NCI-H1092 treated with DMSO at 0.1 percent for 48 hours (cell line): Measurements from ENCODE around the gene AGTRAP.
A peak's percentile ranks its signal among the peaks of the same experiment; 100 is the strongest.

Experiments used
- DNase-seq: peaks from one replicate; lab custom pipeline; 2025; lab: John Stamatoyannopoulos, UW

Gene AGTRAP

DNA sequence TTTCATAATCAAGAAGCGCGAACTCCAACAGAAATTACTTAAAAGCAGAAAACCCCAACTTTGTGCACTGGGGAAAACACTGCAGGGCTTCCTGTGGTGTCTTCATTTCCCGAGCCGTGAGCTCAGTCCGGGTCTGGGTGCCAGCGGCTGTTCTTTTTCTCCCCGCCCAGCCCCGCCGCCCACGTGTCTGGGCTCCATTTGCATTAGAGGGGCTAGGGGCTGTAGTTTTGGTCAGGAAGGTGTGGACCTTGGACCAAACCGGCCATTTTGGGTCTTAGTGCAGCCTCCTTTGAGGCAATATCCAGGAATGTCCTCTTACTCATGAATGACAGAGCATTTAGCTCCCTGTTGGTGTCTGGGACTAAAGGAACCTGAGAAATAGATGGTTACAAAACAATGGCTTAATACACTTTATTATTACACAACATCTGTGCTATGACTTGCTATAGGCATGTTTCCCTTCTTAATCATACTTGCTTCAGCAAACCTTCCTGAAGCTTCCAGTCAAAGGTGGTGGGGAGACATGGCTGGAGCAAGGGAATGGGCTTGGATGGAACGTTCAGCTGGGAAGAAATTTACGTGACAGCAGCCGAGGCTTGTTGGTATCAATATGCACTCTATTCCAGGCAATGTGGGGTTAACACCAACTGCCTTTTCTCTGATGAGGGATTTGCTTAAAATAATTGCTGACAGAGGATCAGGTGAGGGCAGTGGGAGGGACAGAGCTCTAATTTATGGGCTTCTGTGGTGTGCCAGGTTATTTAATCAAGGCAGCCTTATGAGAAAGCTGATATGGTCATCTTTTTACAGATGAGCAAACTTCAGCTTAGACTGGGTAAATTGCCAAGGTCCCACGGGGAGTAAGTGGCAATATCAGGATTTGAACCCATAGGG, 1.1 kb downstream of the AGTRAP start:
- DNase-seq = peak; percentile 22

DNA sequence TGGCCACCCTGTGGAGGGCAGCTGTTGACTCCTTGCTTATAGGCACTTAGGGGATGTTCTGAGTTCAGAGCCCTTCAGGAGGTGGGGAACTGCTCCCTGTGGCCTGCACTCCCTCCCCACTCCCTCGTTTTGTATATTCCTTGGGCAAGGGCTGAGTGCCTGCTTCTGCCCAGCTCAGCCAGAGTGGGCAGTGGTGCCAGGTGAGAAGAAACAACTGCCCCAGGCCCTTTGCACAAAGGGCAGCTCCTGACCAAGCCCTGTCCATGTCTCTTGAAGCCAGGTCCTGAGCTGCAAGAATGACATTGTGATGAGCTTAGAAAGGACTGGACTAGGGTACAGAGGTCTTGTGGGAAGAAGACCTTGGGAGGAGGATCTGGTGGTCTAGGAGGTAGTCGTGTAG, 2.2 kb downstream of the AGTRAP start:
- DNase-seq = no peak

DNA sequence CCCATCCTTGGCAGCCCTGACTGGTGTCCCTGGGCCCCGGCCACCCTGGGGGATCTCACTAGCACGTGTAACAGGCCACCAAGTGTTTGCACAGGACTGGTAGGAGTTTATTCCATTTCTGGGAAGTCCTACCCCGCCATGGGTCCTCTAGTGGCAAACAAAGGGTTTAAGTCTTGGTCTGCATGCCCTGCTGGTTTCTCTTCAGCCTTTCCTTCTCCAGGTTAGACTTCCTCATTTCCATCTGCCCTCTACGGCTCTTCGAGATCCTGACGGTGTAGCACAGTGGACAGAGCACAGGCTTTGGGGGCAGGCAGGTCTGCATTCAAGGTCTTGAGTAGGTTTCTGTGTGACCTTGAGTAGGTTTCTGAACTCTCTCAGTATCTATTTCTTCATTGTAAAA, 2.8 kb downstream of the AGTRAP start:
- no peak for DNase-seq

DNA sequence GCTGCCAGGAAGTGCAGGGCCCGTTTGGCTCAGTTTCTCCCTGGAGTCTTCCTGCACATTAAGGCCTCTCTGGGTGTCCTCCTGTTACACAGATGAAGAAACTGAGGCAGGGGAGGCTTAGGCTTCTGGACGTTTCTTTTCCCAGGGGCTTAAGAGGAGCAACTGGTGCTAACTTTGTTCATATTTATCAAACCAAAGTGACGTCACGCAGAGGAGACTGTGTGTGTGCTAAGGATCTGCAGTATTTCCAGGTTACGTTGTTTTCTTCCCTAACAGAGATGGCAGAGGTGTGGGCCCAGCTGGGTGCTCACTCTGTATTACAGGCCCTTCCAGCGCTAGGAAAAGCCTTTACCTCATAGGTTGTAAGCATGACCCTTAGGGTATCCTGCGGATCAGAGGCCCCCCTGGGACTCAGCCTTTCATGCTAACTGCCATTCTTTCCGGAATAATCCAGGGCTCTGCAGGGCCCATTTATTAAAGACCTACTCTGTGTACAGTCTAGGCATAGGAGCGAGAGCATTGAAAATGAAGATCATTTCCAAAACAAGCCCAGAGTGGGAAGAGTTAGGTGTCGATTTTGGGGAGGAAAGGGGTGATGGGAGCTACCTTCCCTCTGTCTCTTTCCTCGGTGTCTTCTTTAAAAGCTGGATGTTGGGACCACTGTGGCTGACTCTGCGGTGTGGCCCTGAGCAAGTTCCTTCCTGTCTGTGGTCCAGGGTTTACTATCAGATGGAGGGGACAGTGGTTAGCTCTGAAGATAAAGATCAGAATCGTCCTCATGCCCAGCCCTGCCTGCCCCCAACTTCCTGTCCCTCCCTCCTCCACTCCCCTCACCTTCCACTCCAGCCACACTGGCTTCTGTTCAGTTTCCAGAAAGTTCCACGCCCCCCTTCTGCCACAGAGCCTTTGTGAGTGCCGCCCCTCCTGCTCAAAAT, 4.6 kb downstream of the AGTRAP start:
- no peak for DNase-seq

DNA sequence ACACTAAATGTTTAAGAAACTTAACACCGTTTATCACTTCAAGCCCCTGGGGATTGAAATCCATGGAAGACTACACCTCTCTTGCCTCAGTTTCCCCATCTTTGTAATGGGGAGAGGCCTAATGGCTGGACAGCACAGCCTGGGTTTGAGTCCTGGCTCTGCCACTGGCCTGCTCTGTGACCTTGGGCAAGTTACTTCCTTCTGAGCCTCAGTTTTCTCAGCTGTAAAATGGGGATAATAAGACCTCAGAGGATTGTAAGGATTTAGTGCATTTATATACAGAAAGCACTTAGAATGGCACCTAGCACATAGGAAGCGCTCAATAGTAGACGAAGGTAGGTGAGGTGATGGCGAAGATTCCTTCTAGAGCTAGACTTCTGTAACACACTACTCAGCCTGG, 5.5 kb downstream of the AGTRAP start:
- no peak for DNase-seq

DNA sequence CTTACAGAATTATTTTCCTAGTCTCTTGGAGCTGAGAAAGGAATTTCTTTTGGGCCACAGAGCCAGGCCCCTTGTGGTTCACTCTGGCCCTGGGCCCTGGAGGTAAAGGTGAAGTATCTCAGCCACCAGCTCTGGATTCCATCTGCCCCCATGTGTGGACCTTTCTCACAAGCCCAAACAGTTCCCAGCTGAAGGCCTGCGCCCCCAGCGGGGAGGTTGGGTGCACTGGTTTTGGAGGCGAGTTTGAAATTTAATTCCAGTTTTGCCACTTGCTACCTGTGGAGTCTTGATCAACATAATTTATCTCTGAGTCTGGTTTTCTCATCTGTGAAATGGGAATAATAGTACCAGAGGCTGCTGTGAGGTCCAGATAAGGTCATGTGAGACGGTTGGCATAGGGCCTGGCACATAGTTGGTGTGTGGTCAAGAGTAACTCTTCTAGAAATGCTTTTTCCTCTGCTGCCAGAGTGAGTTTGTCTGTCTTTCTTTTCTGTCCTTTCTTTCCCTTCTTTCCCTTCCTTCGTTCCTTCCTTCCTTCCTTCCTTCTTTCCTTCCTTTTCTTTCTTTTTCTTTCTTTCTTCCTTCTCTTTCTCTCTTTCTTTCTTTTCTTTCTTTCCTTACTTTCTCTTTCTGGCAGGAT, 6.1 kb downstream of the AGTRAP start:
- no peak for DNase-seq

DNA sequence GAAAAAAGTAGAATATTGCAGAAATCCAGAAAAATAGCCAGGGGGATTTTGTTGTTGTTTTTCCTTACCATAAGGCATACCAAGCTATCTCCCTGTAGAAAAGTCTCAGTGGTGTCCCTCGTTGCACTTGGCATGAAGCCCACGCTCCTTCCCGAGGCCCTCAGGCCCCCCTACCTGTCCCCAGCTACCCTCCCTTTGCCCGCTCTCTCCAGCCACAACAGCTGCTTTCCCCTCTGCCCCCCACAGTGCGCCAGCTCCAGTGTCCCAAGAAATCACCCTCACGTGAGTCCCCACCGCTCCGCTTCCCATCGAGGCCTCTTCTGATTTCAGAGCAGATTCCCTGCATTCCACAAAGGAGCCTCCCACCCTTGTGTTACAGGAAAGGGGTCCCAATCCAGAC, 8.4 kb downstream of the AGTRAP start:
- no peak for DNase-seq

DNA sequence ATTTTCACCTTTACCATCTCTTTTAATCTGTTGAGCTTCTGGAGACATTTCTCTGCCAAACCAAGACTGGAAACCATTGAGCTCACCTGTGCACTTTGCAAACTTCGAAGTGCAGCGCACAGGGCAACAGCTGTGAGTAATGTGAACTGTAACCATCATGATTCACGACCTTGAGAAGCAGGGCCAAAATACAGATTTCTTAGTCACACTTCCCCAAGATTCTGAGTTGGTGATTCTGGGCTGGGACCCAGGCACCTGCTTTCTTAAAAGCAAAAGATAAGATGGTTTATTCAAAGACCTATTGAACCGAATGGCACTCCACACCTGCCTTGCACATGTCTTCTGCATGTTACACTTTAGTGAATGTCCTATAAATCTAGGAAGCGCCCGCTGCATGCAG, 10.2 kb downstream of the AGTRAP start:
- no peak for DNase-seq

DNA sequence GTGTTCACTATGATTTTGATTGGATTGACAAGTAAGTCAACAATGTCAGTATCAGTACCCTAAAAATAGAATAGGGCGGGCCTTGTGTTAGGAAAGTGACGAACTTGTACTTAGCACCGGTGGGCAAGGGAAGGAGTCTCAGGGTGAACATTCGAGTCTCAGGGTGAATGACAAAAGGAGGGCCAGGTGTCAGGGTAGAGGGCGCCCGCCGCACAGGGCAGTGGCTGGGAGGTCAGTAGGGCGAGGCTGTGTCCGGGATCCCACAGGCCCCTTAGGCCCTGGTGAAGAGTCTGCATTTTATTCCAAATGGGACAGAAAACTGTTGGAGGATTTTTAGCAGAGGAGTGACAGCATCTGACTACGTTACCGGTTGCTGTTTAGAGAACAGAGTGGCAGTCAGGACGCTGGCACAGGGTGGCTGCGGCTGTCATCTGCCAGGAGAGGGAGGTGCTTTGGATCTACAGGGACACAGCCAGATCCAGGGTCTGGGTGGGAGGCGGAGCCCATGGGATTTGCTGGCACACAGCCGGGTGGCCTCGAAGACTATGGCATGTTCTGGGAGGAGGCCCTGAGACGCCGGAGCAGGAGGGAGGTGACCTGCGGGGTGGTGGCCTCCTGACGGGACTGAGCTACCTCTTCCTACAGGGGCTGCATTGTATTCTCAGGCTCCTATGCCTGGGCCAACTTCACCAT, 11.0 kb downstream of the AGTRAP start:
- no peak for DNase-seq

DNA sequence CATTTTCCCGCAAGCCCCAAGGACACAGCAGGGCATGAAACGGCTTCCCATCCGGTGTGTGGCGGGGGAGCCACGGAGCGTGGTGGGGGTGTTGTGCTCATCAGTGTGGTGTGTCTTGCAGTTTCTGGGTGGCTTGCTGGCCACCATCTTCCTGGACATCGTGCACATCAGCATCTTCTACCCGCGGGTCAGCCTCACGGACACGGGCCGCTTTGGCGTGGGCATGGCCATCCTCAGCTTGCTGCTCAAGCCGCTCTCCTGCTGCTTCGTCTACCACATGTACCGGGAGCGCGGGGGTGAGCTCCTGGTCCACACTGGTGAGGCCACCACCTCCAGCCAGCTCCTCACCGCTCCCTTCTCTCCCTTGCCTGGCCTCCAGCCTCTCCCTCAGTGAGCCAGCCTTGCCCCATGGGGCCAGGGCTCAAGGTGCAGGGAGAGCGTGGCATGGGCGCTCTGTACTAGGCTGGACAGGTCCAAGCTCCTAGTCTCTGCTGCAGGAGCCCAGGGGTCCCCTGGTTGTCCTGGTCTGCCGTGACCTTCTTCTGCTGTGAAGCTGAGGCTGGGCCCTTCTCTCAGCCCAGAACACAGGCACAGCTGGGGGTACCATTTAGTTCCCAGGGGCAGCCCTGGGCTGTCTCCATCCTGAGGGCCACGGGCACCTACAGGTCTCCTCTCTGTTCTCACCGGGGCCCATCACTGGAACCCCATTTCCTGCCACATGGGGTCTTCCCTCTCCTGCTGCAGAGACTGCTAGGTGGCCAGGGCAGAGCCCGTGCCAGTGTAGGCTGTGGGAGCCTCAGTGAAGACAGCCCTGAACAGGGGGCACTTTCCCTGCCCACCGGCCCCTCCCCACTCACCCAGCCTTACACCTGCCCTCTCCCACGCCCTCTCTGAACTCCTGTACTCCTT, 12.6 kb downstream of the AGTRAP start:
- DNase-seq = no peak

DNA sequence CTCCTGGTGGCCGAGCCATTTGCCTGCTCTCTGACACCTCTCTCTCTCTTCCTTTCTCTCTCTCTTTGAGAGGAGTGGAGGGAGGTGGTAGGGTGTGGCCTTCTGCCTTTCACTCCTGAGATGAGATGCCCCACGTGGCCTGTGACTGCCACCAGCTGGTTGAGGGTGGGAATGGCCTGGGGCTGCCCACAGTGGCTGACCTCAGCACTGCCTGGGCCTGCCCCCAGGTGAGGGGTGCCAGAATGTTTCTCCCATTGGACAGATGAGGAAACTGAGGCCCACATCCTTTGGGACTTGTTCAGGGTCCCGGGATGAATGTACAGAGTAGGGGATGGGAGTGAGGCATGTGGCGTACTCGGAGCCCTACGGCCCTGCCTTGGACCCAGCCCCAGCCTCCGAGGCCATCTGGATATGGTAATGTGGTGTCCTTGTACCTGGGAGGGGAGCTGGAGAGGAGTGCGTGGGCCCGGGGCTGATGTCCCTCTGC, 13.3 kb downstream of the AGTRAP start:
- no peak for DNase-seq

DNA sequence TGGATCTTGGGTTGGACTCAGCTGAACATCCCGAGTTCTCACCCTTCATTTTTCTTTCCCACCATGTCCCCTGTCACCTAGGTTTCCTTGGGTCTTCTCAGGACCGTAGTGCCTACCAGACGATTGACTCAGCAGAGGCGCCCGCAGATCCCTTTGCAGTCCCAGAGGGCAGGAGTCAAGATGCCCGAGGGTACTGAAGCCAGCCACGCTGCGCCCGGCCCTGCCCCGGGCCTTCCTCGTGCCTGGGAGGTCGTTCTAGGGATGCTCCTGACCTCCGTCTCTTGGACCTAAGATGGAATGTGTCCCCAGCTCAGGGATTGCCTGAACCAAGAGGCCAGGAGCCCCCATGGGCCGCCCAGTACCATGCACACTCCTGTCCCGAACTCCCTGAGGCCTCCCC, 14.1 kb downstream of the AGTRAP start:
- no peak for DNase-seq

DNA sequence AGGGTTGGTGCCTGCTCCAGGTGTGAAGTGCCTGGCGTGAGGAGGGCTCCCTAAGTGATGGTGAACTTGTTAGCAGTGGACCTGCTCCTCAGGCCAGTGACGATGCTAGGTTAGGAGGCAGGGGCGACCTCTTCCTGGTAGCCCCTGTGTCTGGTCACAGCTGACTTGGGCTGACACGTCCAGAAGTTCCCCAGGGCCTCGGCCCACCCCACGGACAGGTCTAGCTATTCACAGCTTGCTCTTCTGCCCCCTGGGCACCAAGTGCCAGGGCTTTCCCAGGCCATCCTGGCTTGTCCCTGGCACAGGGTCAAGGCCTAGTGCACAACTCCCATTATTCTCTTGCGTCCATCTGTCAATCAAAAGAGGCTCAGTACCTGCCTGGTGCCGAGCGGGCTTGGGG, 15.2 kb downstream of the AGTRAP start:
- no peak for DNase-seq

DNA sequence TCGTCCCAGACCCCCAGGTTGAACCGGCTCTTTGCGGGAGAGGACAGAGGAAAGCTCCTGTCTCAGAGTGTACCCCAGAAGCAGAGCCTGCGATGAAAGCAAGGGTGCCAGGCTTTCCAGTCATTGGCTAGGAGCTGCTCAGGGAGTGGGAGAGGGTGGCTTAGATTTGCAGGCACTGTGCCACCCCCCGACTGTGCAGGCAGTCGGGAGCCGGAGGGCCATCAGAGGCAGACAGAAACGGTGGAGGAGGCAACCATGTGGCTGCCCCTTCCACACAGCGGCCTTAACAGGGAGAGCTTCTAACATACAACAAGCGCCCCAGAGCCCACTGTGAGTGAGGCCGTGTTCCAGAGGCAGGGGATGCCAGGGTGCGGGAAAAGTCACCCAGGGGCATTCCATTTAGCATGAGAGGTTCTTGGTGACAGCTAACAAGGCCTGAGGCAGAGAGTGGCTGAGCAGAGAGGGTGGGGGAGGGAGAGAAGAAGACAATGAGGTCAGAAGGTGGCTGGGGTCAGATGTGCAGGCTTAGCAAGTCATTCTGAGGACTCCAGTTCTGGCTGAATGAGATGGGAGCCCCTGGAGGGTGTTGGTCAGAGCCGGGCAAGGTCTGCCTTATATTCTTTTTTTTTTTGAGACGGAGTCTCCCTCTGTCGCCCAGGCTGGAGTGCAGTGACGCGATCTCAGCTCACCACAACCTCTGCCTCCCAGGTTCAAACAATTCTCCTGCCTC, 16.6 kb downstream of the AGTRAP start:
- DNase-seq = no peak

DNA sequence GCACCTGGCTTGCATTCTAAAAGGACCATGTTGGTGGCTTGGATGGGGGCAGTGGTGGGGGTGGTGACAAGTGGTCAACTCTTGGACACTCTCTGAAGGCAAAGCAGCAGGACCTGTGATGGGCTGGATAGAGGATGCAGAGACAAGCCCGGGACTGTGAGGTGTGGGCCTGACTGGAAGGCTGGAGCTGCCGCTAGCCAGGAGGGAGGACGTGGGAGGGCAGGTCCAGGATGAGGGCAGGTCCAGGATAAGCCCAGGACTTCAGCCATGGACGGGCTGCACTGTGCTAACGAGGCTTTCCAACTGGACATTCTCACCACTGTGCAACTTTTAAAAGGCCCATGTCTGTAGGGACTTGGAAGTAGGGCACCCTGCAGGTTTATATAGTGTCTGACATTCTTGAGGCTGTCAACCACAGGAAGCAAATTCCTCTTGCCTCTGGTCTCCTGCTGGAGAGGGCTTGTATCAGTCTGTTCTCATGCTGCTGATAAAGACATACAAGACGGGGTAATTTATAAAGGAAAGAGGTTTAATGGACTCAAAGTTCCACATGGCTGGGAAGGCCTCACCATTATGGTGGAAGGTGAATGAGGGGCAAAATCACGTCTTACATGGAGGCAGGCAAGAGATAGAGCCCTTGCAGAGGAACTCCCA, 17.7 kb downstream of the AGTRAP start:
- DNase-seq = no peak

DNA sequence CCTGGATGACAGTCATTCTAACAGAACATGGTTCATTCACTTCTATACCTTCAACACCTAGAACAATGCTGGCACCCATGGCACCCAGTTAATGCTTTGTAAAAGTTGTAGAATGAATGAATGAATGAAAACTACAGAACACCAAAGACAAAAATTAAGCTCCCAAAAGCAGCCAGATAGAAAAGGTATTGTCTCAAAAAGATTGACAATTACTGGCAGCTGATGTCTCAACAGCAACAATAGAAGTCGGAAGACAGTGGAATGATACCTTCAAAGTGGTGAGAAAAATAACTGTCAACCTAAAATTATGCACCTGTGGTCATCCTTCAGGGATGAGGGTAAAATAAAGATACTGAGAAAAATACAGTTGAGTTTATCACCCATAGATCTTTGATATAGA, 21.1 kb downstream of the AGTRAP start:
- no peak for DNase-seq

DNA sequence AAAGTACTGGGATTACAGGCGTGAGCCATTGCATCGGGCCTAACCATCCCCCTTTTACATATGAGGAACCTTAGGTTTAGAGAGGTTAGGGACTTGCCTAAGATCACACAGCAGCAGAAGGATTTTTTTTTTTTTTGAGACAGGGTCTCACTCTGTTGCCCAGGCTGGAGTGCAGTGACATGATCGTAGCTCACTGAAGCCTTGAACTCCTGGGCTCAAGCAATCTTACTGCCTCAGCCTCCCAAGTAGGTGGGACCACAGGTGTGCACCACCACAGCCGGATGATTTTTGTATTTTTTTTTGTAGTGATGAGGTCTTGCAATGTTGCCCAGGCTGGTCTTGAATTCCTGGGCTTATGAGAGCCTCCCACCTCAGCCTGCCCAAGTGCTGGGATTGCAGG, 23.9 kb downstream of the AGTRAP start:
- DNase-seq = no peak

DNA sequence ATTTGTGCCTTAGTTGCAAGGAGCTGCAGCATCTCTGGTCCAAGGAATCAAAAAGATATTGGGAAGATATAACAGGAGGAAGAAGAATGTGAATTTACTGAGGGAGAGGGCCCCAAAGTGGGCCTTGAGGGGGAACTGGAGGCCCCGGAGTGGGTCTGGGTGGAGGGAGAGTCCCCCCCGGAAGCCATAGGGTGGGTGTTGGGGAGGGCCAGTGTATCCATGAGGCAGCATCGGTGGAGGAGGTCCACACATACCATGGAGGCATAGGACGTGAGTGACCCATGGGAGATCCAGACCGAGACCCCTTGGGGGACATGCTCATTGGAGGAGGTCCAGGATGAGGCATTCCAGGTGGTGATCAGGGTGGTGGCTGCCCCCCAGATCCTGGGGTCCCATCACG, 25.3 kb downstream of the AGTRAP start:
- no peak for DNase-seq

DNA sequence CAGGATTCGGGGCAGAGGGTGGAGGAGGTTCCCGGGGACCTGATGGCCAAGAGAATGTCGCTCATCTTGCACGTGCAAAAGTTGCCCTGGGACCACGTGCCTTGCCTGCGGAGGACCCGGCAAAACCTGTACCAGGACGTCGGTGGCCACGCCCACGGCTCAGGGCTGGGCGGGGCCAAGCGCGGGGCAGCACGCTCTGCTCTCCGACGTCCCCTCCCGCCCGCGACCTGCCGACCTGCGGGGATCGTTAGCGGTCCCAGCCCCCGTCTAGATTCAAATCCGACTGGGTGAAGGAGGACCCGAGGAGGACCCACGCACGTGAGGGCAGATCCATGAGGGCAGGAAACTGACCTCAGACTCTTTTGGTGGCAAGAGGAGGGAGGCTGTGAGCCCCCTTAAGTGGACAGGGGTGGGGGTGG, 26.1 kb downstream of the AGTRAP start, which contains the start of gene C1orf167:
TSS of gene C1orf167 (plus strand) at position 206 of the 419 bp plus-strand sequence. CDS start 2,208 bp downstream, outside the sequence.
- DNase-seq = no peak
